VCaP (cell line): ENCODE results near the gene GHRH.

Experiments used
- H3K27ac ChIP-seq: fragments of 450-650 bp; 2 replicates; pipeline ENCODE4 v1.5.1; 2017
- CTCF ChIP-seq: fragments of 450-650 bp; conservative IDR thresholded peaks from 2 replicates; pipeline ENCODE4 v1.5.1; 2017; ENCODE audit warnings: mild to moderate bottlenecking, moderate library complexity

Gene GHRH

GRCh38 chr20:37270576-37271420, 9.2 kb upstream of the GHRH start:
- no peak for TF ChIP-seq CTCF
- no peak overlapping the region for H3K27ac ChIP-seq

- no peak overlapping the region for H3K27ac ChIP-seq
- TF ChIP-seq CTCF = no peak
Measured at GRCh38 chr20:37267667-37268313, 6.2 kb upstream of the GHRH start.

GRCh38 chr20:37266940-37267666, 5.5 kb upstream of the GHRH start:
- TF ChIP-seq CTCF = no peak
- no peak overlapping the region for H3K27ac ChIP-seq

GRCh38 chr20:37265152-37265551, 3.5 kb upstream of the GHRH start:
- TF ChIP-seq CTCF = no peak
- H3K27ac ChIP-seq = no peak overlapping the region

GRCh38 chr20:37263686-37264085, 2.1 kb upstream of the GHRH start:
- TF ChIP-seq CTCF = no peak
- H3K27ac ChIP-seq = no peak overlapping the region

GRCh38 chr20:37262505-37262904, 891 bp upstream of the GHRH start:
- H3K27ac ChIP-seq = no peak overlapping the region
- no peak for TF ChIP-seq CTCF

- TF ChIP-seq CTCF = no peak
Measured at GRCh38 chr20:37260923-37261322, 691 bp downstream of the GHRH start.

More at GRCh38 chr20:37260923-37261322, 691 bp downstream of the GHRH start:
- no peak overlapping the region for H3K27ac ChIP-seq
